Measurements from ENCODE around the gene RAB11FIP4.

The RAB11FIP4 gene

GRCh38 chr17:31529841-31530251 is 138.4 kb downstream of the RAB11FIP4 start:
- TF ChIP-seq CTCF (IDR thresholded peaks at IDR 0.05; ENCODE audit: borderline replicate concordance, insufficient read depth, low read depth, low read length), result no peak
- H3K4me3 ChIP-seq (ENCODE audit: low read depth, low read length), result no peak overlapping the region

- H3K4me3 ChIP-seq (ENCODE audit: low read depth, low read length), result no peak overlapping the region
- no peak for TF ChIP-seq CTCF (IDR thresholded peaks at IDR 0.05; ENCODE audit: borderline replicate concordance, insufficient read depth, low read depth, low read length)
Measured at GRCh38 chr17:31530391-31530985, 139.0 kb downstream of the RAB11FIP4 start.

GRCh38 chr17:31531336-31531980 is 140.0 kb downstream of the RAB11FIP4 start:
- no peak for TF ChIP-seq CTCF (IDR thresholded peaks at IDR 0.05; ENCODE audit: borderline replicate concordance, insufficient read depth, low read depth, low read length)
- no peak overlapping the region for H3K4me3 ChIP-seq (ENCODE audit: low read depth, low read length)

- no peak for TF ChIP-seq CTCF (IDR thresholded peaks at IDR 0.05; ENCODE audit: borderline replicate concordance, insufficient read depth, low read depth, low read length)
- H3K4me3 ChIP-seq (ENCODE audit: low read depth, low read length), result no peak overlapping the region
Measured at GRCh38 chr17:31532081-31532480, 140.6 kb downstream of the RAB11FIP4 start.

- no peak overlapping the region for H3K4me3 ChIP-seq (ENCODE audit: low read depth, low read length)
- TF ChIP-seq CTCF (IDR thresholded peaks at IDR 0.05; ENCODE audit: borderline replicate concordance, insufficient read depth, low read depth, low read length), result no peak
Measured at GRCh38 chr17:31532526-31532925, 141.1 kb downstream of the RAB11FIP4 start.

- peak; percentile 37; the same call in 1 of the 2 replicates for TF ChIP-seq CTCF (IDR thresholded peaks at IDR 0.05; ENCODE audit: borderline replicate concordance, insufficient read depth, low read depth, low read length)
- no peak overlapping the region for H3K4me3 ChIP-seq (ENCODE audit: low read depth, low read length)
Measured at GRCh38 chr17:31533546-31534155, 142.2 kb downstream of the RAB11FIP4 start.

All from GM12875 (cell line).